MM.1S (cell line): ENCODE data around the gene FBXO48.
"Not testable (repeated sequence)": the region's sequence is repeated elsewhere in the genome, so short reads cannot be mapped to it uniquely, and the experiment has no call there.

Source experiments
- DNase-seq: peaks from one replicate; pipeline ENCODE4 v3.0.0-alpha.2; 2015
- H2AFZ ChIP-seq: fragments of 300-600 bp; sonication (generic); 2 replicates; pipeline ENCODE4 v1.6.0; 2016; ENCODE audit warnings: antibody characterized with exemption, low read length
- H3F3A ChIP-seq: fragments of 300-600 bp; sonication (generic); 2 replicates; pipeline ENCODE4 v1.6.1; 2016; ENCODE audit warnings: mild to moderate bottlenecking, antibody characterized with exemption, low read length, moderate library complexity, mixed read lengths; ENCODE audit not compliant: insufficient read depth
- H3K27ac ChIP-seq: fragments of 300-600 bp; sonication (generic); 2 replicates; pipeline ENCODE4 v1.5.1; 2016; ENCODE audit warnings: mild to moderate bottlenecking, low read length
- H3K27me3 ChIP-seq: fragments of 300-600 bp; sonication (generic); replicated peaks from 2 replicates; pipeline ENCODE4 v1.6.0; 2016; ENCODE audit warnings: low read length; ENCODE audit not compliant: insufficient read depth
- H3K36me3 ChIP-seq: fragments of 300-600 bp; sonication (generic); replicated peaks from 2 replicates; pipeline ENCODE4 v1.6.1; 2016; ENCODE audit warnings: mild to moderate bottlenecking, low read length, mixed read lengths; ENCODE audit not compliant: insufficient read depth
- H3K4me1 ChIP-seq: fragments of 300-600 bp; sonication (generic); 2 replicates; pipeline ENCODE4 v1.6.1; 2016; ENCODE audit warnings: low read length, mixed read lengths
- H3K4me2 ChIP-seq: fragments of 300-600 bp; sonication (generic); 2 replicates; pipeline ENCODE4 v1.6.0; 2016; ENCODE audit warnings: low read depth, low read length
- H3K4me3 ChIP-seq: fragments of 300-600 bp; sonication (generic); 2 replicates; pipeline ENCODE4 v1.5.1; 2016; ENCODE audit warnings: low read length, mixed read lengths
- H3K79me2 ChIP-seq: fragments of 300-600 bp; sonication (generic); 2 replicates; pipeline ENCODE4 v1.6.1; 2016; ENCODE audit warnings: mixed run types, low read length, mixed read lengths
- H3K9ac ChIP-seq: fragments of 300-600 bp; sonication (generic); 2 replicates; pipeline ENCODE4 v1.6.1; 2016; ENCODE audit warnings: low read length, mixed read lengths
- H3K9me2 ChIP-seq: fragments of 300-600 bp; sonication (generic); replicated peaks from 2 replicates; pipeline ENCODE4 v1.6.1; 2016; ENCODE audit warnings: mild to moderate bottlenecking, low read length, mixed read lengths; ENCODE audit not compliant: insufficient read depth
- H3K9me3 ChIP-seq: fragments of 300-600 bp; sonication (generic); replicated peaks from 2 replicates; pipeline ENCODE4 v1.6.1; 2016; ENCODE audit warnings: mild to moderate bottlenecking, low read length, mixed read lengths; ENCODE audit not compliant: insufficient read depth
- H4K20me1 ChIP-seq: fragments of 300-600 bp; sonication (generic); 2 replicates; pipeline ENCODE4 v1.6.1; 2016; ENCODE audit warnings: mild to moderate bottlenecking, low read length, moderate library complexity, mixed read lengths; ENCODE audit not compliant: insufficient read depth
- CTCF ChIP-seq: fragments of 300-600 bp; sonication (generic); IDR thresholded peaks from 2 replicates; pipeline ENCODE4 v1.5.1; 2016; ENCODE audit warnings: antibody characterized with exemption, low read length, mixed read lengths
- EZH2 ChIP-seq: fragments of 300-600 bp; sonication (generic); optimal IDR thresholded peaks from 2 replicates; pipeline ENCODE3; 2017; ENCODE audit warnings: low read depth, mild to moderate bottlenecking, antibody characterized with exemption, low read length, mixed read lengths
- EZH2phosphoT487 ChIP-seq: fragments of 300-600 bp; sonication (generic); IDR thresholded peaks from 2 replicates; pipeline ENCODE4 v1.6.1; 2018; ENCODE audit warnings: antibody characterized with exemption, low read length

Gene FBXO48

GRCh38 chr2:68447118-68447517, 20.0 kb downstream of the FBXO48 start:
- TF ChIP-seq EZH2 (no peak), EZH2phosphoT487 (no peak), CTCF (no peak)
- Histone ChIP-seq H3K4me3 (no peak overlapping the region), H3K27ac (no peak overlapping the region)

GRCh38 chr2:68446425-68446824, 20.7 kb downstream of the FBXO48 start:
- H3K27me3 ChIP-seq, DNase-seq, H3K79me2 ChIP-seq, H3K36me3 ChIP-seq, H3K4me2 ChIP-seq, H3F3A ChIP-seq, H3K4me1 ChIP-seq, H3K9ac ChIP-seq, H3K9me3 ChIP-seq, H3K27ac ChIP-seq, H4K20me1 ChIP-seq, H2AFZ ChIP-seq, H3K4me3 ChIP-seq, H3K9me2 ChIP-seq: not testable (repeated sequence)

More at GRCh38 chr2:68447118-68447517, 20.0 kb downstream of the FBXO48 start:
- Histone ChIP-seq H3K4me2 (no peak overlapping the region), H3K79me2 (no peaks in the 10 kb centered on the region), H3K9ac (no peak overlapping the region), H3K36me3 (no peaks in the 10 kb centered on the region), H3K9me3 (no peaks in the 10 kb centered on the region), H4K20me1 (no peaks in the 10 kb centered on the region), H2AFZ (no peak overlapping the region), H3F3A (no peaks in the 10 kb centered on the region), H3K27me3 (no peaks in the 10 kb centered on the region), H3K9me2 (no peaks in the 10 kb centered on the region), H3K4me1 (no peaks in the 10 kb centered on the region)
- DNase-seq: no peak

GRCh38 chr2:68441994-68442322, 25.1 kb downstream of the FBXO48 start:
- Histone ChIP-seq H3K9me3 (no peaks in the 10 kb centered on the region), H3K27ac (no peak overlapping the region), H3K36me3 (no peaks in the 10 kb centered on the region), H3K79me2 (no peaks in the 10 kb centered on the region), H3K4me1 (peaks cover 12% of the 10 kb centered on the region), H3F3A (peaks cover 5% of the 10 kb centered on the region; the same call in 1 of the 2 replicates), H3K4me3 (no peak overlapping the region), H3K4me2 (peak overlapping the region; percentile 10; the same call in 1 of the 2 replicates), H3K9me2 (no peaks in the 10 kb centered on the region), H3K27me3 (no peaks in the 10 kb centered on the region), H3K9ac (no peak overlapping the region), H4K20me1 (no peaks in the 10 kb centered on the region), H2AFZ (peak overlapping the region; percentile 55; the same call in 1 of the 2 replicates)
- no peak for DNase-seq
- no peak for TF ChIP-seq EZH2phosphoT487
- no peak for TF ChIP-seq EZH2
- no peak for TF ChIP-seq CTCF

GRCh38 chr2:68441179-68441993, 25.7 kb downstream of the FBXO48 start:
- Histone ChIP-seq H2AFZ (peak overlapping the region; percentile 33), H3K4me2 (peak overlapping the region; percentile 55), H3K27ac (peak overlapping the region; percentile 70), H3K9me3 (no peaks in the 10 kb centered on the region), H3K4me3 (peak overlapping the region; percentile 16; the same call in 1 of the 2 replicates), H3K4me1 (peaks cover 12% of the 10 kb centered on the region), H3K36me3 (no peaks in the 10 kb centered on the region), H4K20me1 (no peaks in the 10 kb centered on the region), H3F3A (peaks cover 5% of the 10 kb centered on the region; the same call in 1 of the 2 replicates), H3K27me3 (no peaks in the 10 kb centered on the region), H3K9me2 (no peaks in the 10 kb centered on the region), H3K9ac (peak overlapping the region; percentile 30; the same call in 1 of the 2 replicates), H3K79me2 (no peaks in the 10 kb centered on the region)
- TF ChIP-seq EZH2: no peak
- TF ChIP-seq CTCF: peak; percentile 90
- DNase-seq: peak; percentile 98
